Middle frontal gyrus (tissue), 1 donor: ENCODE measurements around the gene COG4.

Experiments used
- DNase-seq: peaks from one replicate; pipeline ENCODE4 v3.0.0-alpha.2; 2015; ENCODE audit warnings: low spot score; ENCODE audit errors: extremely low spot score

Gene COG4

GRCh38 chr16:70480127-70481105 lies 42.9 kb downstream of the COG4 start:
- no peak for DNase-seq

- no peak for DNase-seq
Measured at GRCh38 chr16:70478912-70479341, 44.4 kb downstream of the COG4 start.

- no peak for DNase-seq
Measured at GRCh38 chr16:70478169-70478568, 45.2 kb downstream of the COG4 start.

GRCh38 chr16:70476272-70477020 lies 46.9 kb downstream of the COG4 start:
- no peak for DNase-seq

GRCh38 chr16:70475054-70475871 lies 48.1 kb downstream of the COG4 start:
- DNase-seq, result no peak

- no peak for DNase-seq
Measured at GRCh38 chr16:70474320-70475053, 48.9 kb downstream of the COG4 start.

- no peak for DNase-seq
Measured at GRCh38 chr16:70473446-70474319, 49.7 kb downstream of the COG4 start.

GRCh38 chr16:70472786-70473433 lies 50.4 kb downstream of the COG4 start:
- no peak for DNase-seq

GRCh38 chr16:70470927-70471341 lies 52.4 kb downstream of the COG4 start:
- DNase-seq, result no peak

GRCh38 chr16:70470141-70470926 lies 53.0 kb downstream of the COG4 start:
- no peak for DNase-seq

- DNase-seq, result no peak
Measured at GRCh38 chr16:70468776-70469525, 54.4 kb downstream of the COG4 start.

GRCh38 chr16:70467608-70468007 lies 55.7 kb downstream of the COG4 start:
- no peak for DNase-seq

- no peak for DNase-seq
Measured at GRCh38 chr16:70467113-70467512, 56.2 kb downstream of the COG4 start.

- no peak for DNase-seq
Measured at GRCh38 chr16:70466805-70467076, 56.6 kb downstream of the COG4 start.

GRCh38 chr16:70465999-70466804 lies 57.2 kb downstream of the COG4 start:
- no peak for DNase-seq

GRCh38 chr16:70463235-70463634 lies 60.1 kb downstream of the COG4 start:
- DNase-seq, result no peak

GRCh38 chr16:70460737-70461261 lies 62.6 kb downstream of the COG4 start:
- no peak for DNase-seq
